ENCODE results near the gene DNM3.

The DNM3 gene

GRCh38 chr1:172406968-172407367 lies 565.7 kb downstream of the DNM3 start:
- Mint-ChIP-seq H3K27ac (no peak overlapping the region), H3K4me3 (no peak overlapping the region), H3K27me3 (no peaks in the 10 kb centered on the region), H3K9me3 (no peaks in the 10 kb centered on the region), H3K4me1 (no peaks in the 10 kb centered on the region), H3K36me3 (no peaks in the 10 kb centered on the region)
- DNase-seq, result no peak
- CTCF ChIA-PET, result interaction anchor here (0.6 kb wide), 1 partner anchor 10 kb away, joined by 3 read pairs; no protein-coding TSS in a partner anchor

DNA sequence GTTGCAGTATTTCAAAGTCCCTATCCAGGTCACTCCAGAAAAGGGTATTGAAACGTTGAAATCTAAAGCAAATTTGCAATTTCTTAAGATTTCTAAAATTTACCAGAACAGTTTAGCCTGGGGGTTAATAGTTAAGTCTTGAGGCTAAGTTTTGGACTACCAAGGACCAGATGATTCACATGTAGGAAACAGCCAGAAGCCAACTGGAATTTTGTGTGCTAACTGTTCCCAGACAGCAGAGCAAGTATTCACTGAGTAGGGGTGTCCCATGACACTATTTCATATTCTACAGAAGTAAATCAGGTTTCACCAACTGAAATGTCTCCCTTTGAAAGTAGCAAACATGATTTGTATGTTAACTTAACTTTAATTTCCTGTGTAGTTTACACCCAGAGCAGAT lies 567.7 kb downstream of the DNM3 start:
- no peaks in the 10 kb centered on the region for H3K36me3 Mint-ChIP-seq
- no peak overlapping the region for H3K27ac Mint-ChIP-seq
- no peak for DNase-seq
- no peaks in the 10 kb centered on the region for H3K4me1 Mint-ChIP-seq
- no peaks in the 10 kb centered on the region for H3K27me3 Mint-ChIP-seq
- no peak overlapping the region for H3K4me3 Mint-ChIP-seq
- CTCF ChIA-PET, result interaction anchor here (1.1 kb wide), 1 partner anchor 9 kb away, joined by 5 read pairs; no protein-coding TSS in a partner anchor
- no peaks in the 10 kb centered on the region for H3K9me3 Mint-ChIP-seq

- Mint-ChIP-seq H3K4me1 (no peaks in the 10 kb centered on the region), H3K9me3 (no peaks in the 10 kb centered on the region), H3K27ac (no peak overlapping the region), H3K36me3 (no peaks in the 10 kb centered on the region), H3K4me3 (no peak overlapping the region), H3K27me3 (no peaks in the 10 kb centered on the region)
- no peak for DNase-seq
- CTCF ChIA-PET, result interaction anchor here (0.8 to 1.3 kb wide), 2 partner anchors 15 to 55 kb away, joined by 3 read pairs; no protein-coding TSS in a partner anchor
Measured at GRCh38 chr1:172410027-172410426, 568.7 kb downstream of the DNM3 start.

- no peaks in the 10 kb centered on the region for H3K27me3 Mint-ChIP-seq
- DNase-seq, result no peak
- CTCF ChIA-PET, result interaction anchor here (0.6 kb wide), 1 partner anchor 408 kb away, joined by 3 read pairs; no protein-coding TSS in a partner anchor
- no peak overlapping the region for H3K4me3 Mint-ChIP-seq
- no peaks in the 10 kb centered on the region for H3K9me3 Mint-ChIP-seq
- H3K27ac Mint-ChIP-seq, result no peak overlapping the region
- H3K36me3 Mint-ChIP-seq, result no peaks in the 10 kb centered on the region
- no peaks in the 10 kb centered on the region for H3K4me1 Mint-ChIP-seq
Measured at GRCh38 chr1:172411791-172412338, 570.6 kb downstream of the DNM3 start.

DNA sequence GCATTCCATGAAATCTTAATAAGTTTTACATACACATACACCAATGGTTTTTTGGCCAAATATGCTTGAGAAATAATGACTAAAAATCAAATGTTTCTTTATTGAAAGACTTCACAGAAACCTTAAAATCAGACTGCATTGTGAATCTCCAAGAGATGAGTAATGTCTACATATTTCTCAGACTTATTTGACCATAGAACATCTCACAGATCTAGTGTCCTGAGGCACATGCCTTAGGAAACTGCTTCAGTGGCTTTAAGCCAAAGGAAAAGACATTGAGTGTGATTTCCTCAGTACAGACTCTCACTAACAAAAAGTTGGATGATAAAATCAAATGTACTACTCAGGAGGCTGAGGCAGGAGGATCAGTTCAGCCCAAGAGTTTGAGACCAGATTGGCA lies 573.0 kb downstream of the DNM3 start:
- CTCF ChIA-PET, result no interaction called here
- Mint-ChIP-seq H3K9me3 (no peaks in the 10 kb centered on the region), H3K36me3 (peaks cover 2% of the 10 kb centered on the region), H3K27me3 (no peaks in the 10 kb centered on the region), H3K4me1 (peaks cover 2% of the 10 kb centered on the region), H3K4me3 (no peak overlapping the region), H3K27ac (no peak overlapping the region)
- DNase-seq, result no peak

GRCh38 chr1:172416496-172417035 lies 575.3 kb downstream of the DNM3 start:
- no peak for DNase-seq
- CTCF ChIA-PET, result interaction anchor here (0.6 to 2.0 kb wide), 3 partner anchors 10 to 414 kb away, joined by 3 to 7 read pairs (median 3); no protein-coding TSS in a partner anchor
- Mint-ChIP-seq H3K36me3 (peaks cover 2% of the 10 kb centered on the region), H3K4me1 (peaks cover 2% of the 10 kb centered on the region), H3K27me3 (no peaks in the 10 kb centered on the region), H3K9me3 (no peaks in the 10 kb centered on the region), H3K4me3 (no peak overlapping the region), H3K27ac (no peak overlapping the region)

GRCh38 chr1:172417557-172417956 lies 576.3 kb downstream of the DNM3 start:
- Mint-ChIP-seq H3K4me3 (no peak overlapping the region), H3K4me1 (peaks cover 2% of the 10 kb centered on the region), H3K9me3 (no peaks in the 10 kb centered on the region), H3K27me3 (no peaks in the 10 kb centered on the region), H3K36me3 (peaks cover 2% of the 10 kb centered on the region), H3K27ac (no peak overlapping the region)
- CTCF ChIA-PET, result interaction anchor here (0.6 to 2.0 kb wide), 2 partner anchors 415 to 774 kb away, joined by 3 to 7 read pairs; no protein-coding TSS in a partner anchor
- DNase-seq, result no peak

DNA sequence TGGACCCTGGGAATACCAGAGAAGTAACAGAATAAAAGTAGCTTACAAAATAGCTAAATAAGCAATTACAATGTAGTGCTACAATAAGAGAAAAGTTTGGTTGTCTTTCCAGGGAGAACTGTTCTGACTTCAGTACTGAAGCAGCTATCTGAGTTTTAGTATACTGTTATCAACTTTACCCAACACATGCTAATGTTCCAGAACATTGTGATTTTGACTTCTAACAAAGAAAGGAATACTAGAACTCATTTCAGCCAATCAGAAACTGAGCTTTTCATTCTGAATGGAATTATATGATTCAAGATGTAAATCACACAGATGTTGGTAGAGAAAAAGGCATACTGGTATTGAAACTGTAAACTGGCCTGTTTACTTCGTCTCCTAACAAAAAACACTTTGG lies 579.1 kb downstream of the DNM3 start, which contains the start of gene C1orf105:
Gene C1orf105 (plus strand): TSS at position 301 of the 400 bp plus-strand sequence. CDS start 201 bp downstream, outside the sequence.
- Mint-ChIP-seq H3K27me3 (no peaks in the 10 kb centered on the region), H3K36me3 (peaks cover 2% of the 10 kb centered on the region), H3K27ac (no peak within 1 kb of the TSS), H3K4me1 (peaks cover 2% of the 10 kb centered on the region), H3K4me3 (no peak within 1 kb of the TSS), H3K9me3 (no peaks in the 10 kb centered on the region)
- CTCF ChIA-PET, result interaction anchor here (1.6 kb wide), 2 partner anchors 11 to 26 kb away, joined by 4 to 5 read pairs; no protein-coding TSS in a partner anchor
- no peak for DNase-seq

DNA sequence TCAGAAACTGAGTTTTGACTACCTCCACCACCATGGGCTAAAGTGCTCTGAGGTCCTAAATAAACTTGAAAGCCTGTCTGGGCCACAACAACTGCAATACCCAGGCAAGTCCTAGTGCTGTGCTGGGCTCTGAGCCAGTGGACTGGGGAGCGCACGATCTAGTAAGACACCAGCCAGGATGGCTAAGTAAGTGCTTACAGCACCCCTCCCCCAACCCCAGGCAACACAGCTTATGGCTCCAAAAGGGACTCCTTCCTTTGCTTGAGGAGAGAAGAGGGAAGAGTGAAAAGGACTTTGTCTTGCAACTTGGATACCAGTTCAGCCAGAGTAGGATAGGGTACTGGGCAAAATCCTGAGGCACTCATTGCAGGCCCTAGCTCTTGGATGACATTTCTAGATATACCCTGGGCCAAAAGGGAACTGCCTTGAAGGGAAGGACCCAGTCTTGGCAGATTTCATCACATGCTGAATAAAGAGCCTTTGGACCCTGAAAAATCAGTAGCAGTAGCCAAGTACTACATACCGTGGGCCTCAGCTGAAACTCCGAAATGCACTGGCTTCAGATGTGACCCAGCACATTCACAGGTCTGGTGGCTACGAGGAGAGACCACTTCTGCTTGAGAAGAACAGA lies 580.8 kb downstream of the DNM3 start:
- Mint-ChIP-seq H3K4me3 (no peak overlapping the region), H3K9me3 (no peaks in the 10 kb centered on the region), H3K36me3 (peaks cover 2% of the 10 kb centered on the region), H3K4me1 (peaks cover 2% of the 10 kb centered on the region), H3K27ac (no peak overlapping the region), H3K27me3 (no peaks in the 10 kb centered on the region)
- CTCF ChIA-PET, result interaction anchor here (1.0 to 1.6 kb wide), 2 partner anchors 9 to 22 kb away, joined by 3 to 5 read pairs; partner anchors contain the start of gene PIGC
- no peak for DNase-seq

GRCh38 chr1:172423336-172423735 lies 582.0 kb downstream of the DNM3 start:
- CTCF ChIA-PET, result no interaction called here
- Mint-ChIP-seq H3K27ac (no peak overlapping the region), H3K36me3 (no peaks in the 10 kb centered on the region), H3K9me3 (no peaks in the 10 kb centered on the region), H3K4me3 (no peak overlapping the region), H3K4me1 (peaks cover 2% of the 10 kb centered on the region), H3K27me3 (no peaks in the 10 kb centered on the region)
- no peak for DNase-seq

- CTCF ChIA-PET, result interaction anchor here (0.8 kb wide), 1 partner anchor 423 kb away, joined by 3 read pairs; no protein-coding TSS in a partner anchor
- Mint-ChIP-seq H3K27me3 (no peaks in the 10 kb centered on the region), H3K9me3 (no peaks in the 10 kb centered on the region), H3K4me1 (no peaks in the 10 kb centered on the region), H3K27ac (no peak overlapping the region), H3K36me3 (no peaks in the 10 kb centered on the region), H3K4me3 (no peak overlapping the region)
- no peak for DNase-seq
Measured at GRCh38 chr1:172425339-172425738, 584.0 kb downstream of the DNM3 start.

GRCh38 chr1:172427191-172427590 lies 585.9 kb downstream of the DNM3 start:
- CTCF ChIA-PET, result interaction anchor here (8.4 kb wide), 1 partner anchor 15 kb away, joined by 74 read pairs; the partner anchor contains the start of gene PIGC
- Mint-ChIP-seq H3K27ac (no peak overlapping the region), H3K9me3 (no peaks in the 10 kb centered on the region), H3K36me3 (no peaks in the 10 kb centered on the region), H3K4me3 (no peak overlapping the region), H3K27me3 (no peaks in the 10 kb centered on the region), H3K4me1 (peaks cover 15% of the 10 kb centered on the region)
- no peak for DNase-seq

DNA sequence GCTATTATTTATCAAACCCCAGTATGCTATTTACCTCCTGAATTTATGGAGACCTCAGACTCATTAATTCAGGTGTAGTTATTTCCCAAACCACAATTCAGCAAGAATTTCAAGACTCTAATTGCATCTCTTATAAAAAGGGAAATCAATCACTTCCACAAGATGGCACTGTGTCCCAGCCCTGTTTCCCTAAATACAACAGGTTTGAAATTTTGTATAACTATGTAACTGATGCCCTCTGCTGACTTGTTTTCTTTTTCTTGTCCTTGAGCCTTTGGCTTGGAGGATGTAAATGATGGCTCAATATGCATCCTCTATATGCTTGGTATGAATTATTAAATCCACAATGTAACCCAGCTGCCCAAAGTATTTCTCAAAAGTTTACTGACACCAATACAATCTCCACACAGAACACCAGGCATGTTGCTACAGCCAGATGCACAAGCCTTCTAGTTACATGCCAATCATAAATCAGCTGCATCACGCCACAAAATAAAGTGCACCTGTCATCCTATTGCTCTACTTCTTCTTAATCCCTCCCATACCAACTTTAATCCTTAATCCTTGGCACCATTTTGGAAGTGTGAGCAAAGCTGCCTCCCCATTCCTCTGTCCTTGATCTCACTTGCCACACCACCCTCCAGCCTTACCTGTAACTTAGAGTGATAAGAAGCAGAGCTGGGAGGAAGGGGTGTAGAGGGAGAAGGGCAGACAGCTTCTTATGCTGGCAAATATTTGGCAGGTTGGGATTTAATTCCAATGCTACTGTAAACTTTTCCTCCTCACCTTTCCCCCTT lies 588.2 kb downstream of the DNM3 start:
- Mint-ChIP-seq H3K36me3 (peaks cover 6% of the 10 kb centered on the region), H3K4me1 (peaks cover 25% of the 10 kb centered on the region), H3K4me3 (no peak overlapping the region), H3K9me3 (peaks cover 5% of the 10 kb centered on the region), H3K27me3 (no peaks in the 10 kb centered on the region), H3K27ac (peak overlapping the region; percentile 43)
- CTCF ChIA-PET, result interaction anchor here (0.6 to 8.4 kb wide), 21 partner anchors 13 to 785 kb away, joined by 3 to 74 read pairs (median 4); partner anchors contain the start of gene PIGC
- peak; percentile 73 for DNase-seq

DNA sequence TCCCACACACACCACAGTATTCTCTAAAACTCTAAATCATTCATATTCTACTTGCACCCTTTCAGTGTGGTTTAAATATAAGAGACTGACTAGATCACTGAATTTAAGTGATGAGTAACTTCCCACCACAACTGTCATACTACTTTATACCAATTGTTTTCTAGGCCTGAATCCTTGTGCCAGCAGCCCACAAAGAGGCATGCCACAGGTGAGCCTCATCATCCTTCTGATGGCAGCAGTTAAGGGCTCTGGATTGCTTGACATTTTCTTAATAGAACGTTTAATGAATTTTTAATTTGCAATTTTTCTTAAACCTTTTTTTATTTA lies 588.8 kb downstream of the DNM3 start:
- CTCF ChIA-PET, result interaction anchor here (0.6 to 8.4 kb wide), 18 partner anchors 12 to 785 kb away, joined by 3 to 74 read pairs (median 4); partner anchors contain the start of gene PIGC
- peak overlapping the region; percentile 38 for H3K27ac Mint-ChIP-seq
- peaks cover 25% of the 10 kb centered on the region for H3K4me1 Mint-ChIP-seq

More for the DNA sequence above, 588.8 kb downstream of the DNM3 start:
- Mint-ChIP-seq H3K9me3 (peaks cover 5% of the 10 kb centered on the region), H3K27me3 (no peaks in the 10 kb centered on the region), H3K36me3 (peaks cover 6% of the 10 kb centered on the region), H3K4me3 (no peak overlapping the region)
- DNase-seq, result no peak

Data from activated naive CD4-positive, alpha-beta T cell treated with anti-CD3 and anti-CD28 coated beads, Interleukin-2, amount 10 ng/mL, durations not matched to agents 7 days and 5 days (primary cell).